HG03469 (cell line): Measurements from ENCODE around the gene C1QA.
"Not testable (repeated sequence)": the region's sequence is repeated elsewhere in the genome, so short reads cannot be mapped to it uniquely, and the experiment has no call there.

Source experiments
- ATAC-seq: cut with Tn5 transposase; IDR thresholded peaks from one replicate; pipeline ENCODE4 v1.9.1; 2021; ENCODE audit warnings: mild to moderate bottlenecking, moderate library complexity, moderate number of reproducible peaks; ENCODE audit not compliant: unreplicated experiment

C1QA gene

GRCh38 chr1:22671999-22672398 lies 35.6 kb downstream of the C1QA start:
- ATAC-seq = no peak

- no peak for ATAC-seq
Measured at GRCh38 chr1:22673486-22674409, 37.3 kb downstream of the C1QA start.

- no peak for ATAC-seq
Measured at GRCh38 chr1:22674410-22674749, 38.0 kb downstream of the C1QA start.

GRCh38 chr1:22676151-22676550 lies 39.7 kb downstream of the C1QA start:
- not testable (repeated sequence) for ATAC-seq

- ATAC-seq = no peak
Measured at GRCh38 chr1:22676916-22677583, 40.6 kb downstream of the C1QA start.

GRCh38 chr1:22677931-22678896 lies 41.8 kb downstream of the C1QA start:
- no peak for ATAC-seq

- no peak for ATAC-seq
Measured at GRCh38 chr1:22680726-22681125, 44.3 kb downstream of the C1QA start.

- ATAC-seq = no peak
Measured at GRCh38 chr1:22681556-22682276, 45.3 kb downstream of the C1QA start.

- no peak for ATAC-seq
Measured at GRCh38 chr1:22683547-22683946, 47.1 kb downstream of the C1QA start.

GRCh38 chr1:22685591-22686059 lies 49.2 kb downstream of the C1QA start:
- ATAC-seq = no peak

- no peak for ATAC-seq
Measured at GRCh38 chr1:22687191-22687590, 50.8 kb downstream of the C1QA start.

- no peak for ATAC-seq
Measured at GRCh38 chr1:22688466-22688865, 52.0 kb downstream of the C1QA start.
